HepG2 (cell line): ENCODE measurements around the gene RNGTT. TPM values are rescaled to one million over a fixed set of nuclear protein-coding genes. Genes with fewer than 3 reads are reported as not detected.

Experiments used
- AHR ChIP-seq: IDR thresholded peaks from 2 replicates; pipeline ENCODE4 v1.6.1; 2018; ENCODE audit warnings: missing genetic modification reagents, missing compliant biosample characterization
- IKZF1 ChIP-seq: fragments of 450-650 bp; IDR thresholded peaks from 2 replicates; pipeline ENCODE4 v1.7.1; 2016
- NFYB ChIP-seq: sonication (generic); formaldehyde crosslinking; IDR thresholded peaks from 2 replicates; pipeline ENCODE4 v1.4.0; 2020; ENCODE audit warnings: missing genetic modification reagents
- THAP11 ChIP-seq: IDR thresholded peaks from 2 replicates; pipeline ENCODE4 v1.6.1; 2016; ENCODE audit warnings: missing biosample characterization, missing genetic modification reagents
- ZEB1 ChIP-seq: IDR thresholded peaks from 2 replicates; pipeline ENCODE4 v1.6.1; 2012; ENCODE audit warnings: mild to moderate bottlenecking, low read depth, inconsistent platforms; ENCODE audit not compliant: insufficient replicate concordance
- ZIK1 ChIP-seq: sonication (generic); formaldehyde crosslinking; IDR thresholded peaks from 2 replicates; pipeline ENCODE4 v1.5.0; 2020; ENCODE audit warnings: mild to moderate bottlenecking, low read depth, missing genetic modification reagents, borderline replicate concordance
- ZNF446 ChIP-seq: sonication (generic); formaldehyde crosslinking; IDR thresholded peaks from 2 replicates; pipeline ENCODE4 v1.5.0; 2020; ENCODE audit warnings: mild to moderate bottlenecking, missing genetic modification reagents
- ZNF670 ChIP-seq: sonication (generic); formaldehyde crosslinking; IDR thresholded peaks from 2 replicates; pipeline ENCODE4 v1.8.0; 2022; ENCODE audit warnings: mild to moderate bottlenecking, missing genetic modification reagents, borderline replicate concordance
- ZNF781 ChIP-seq: sonication (generic); formaldehyde crosslinking; IDR thresholded peaks from 2 replicates; pipeline ENCODE4 v1.5.1; 2020; ENCODE audit warnings: borderline replicate concordance, mild to moderate bottlenecking, missing genetic modification reagents; ENCODE audit errors: not compliant biosample characterization
- ZNF879 ChIP-seq: sonication (generic); formaldehyde crosslinking; IDR thresholded peaks from 2 replicates; pipeline ENCODE4 v1.8.1; 2023; ENCODE audit warnings: missing genetic modification reagents
- polyA plus RNA-seq, 8 experiments: library from polyadenylated mRNA; depleted of rRNA in 3 of 8; stranded (reverse) in 7 of 8; unstranded in 1 of 8; fragments of >200 nt; fragmentation: Illumina TruSeq in 4 of 8; extraction: Trizol in 4 of 8; gene quantifications; 2 replicates each; pipeline versions ENCODE4 v1.2.1 to v1.2.3, GENCODE V29; 2011 to 2016; ENCODE audit warnings: low read depth in 4 of 8, missing spikeins in 1 of 8, mixed read lengths in 1 of 8; ENCODE audit not compliant: insufficient read depth in 1 of 8
- total RNA-seq, 5 experiments: library from RNA; depleted of rRNA; stranded (reverse); fragments of >200 nt; fragmentation: Illumina TruSeq; extraction: Trizol; gene quantifications; 2 replicates each; pipeline ENCODE4 v1.2.3, GENCODE V29; 2016; ENCODE audit warnings: low read depth in 1 of 5
- TF ChIP-seq, protein P1 (sequence below): sonication (generic); formaldehyde crosslinking; IDR thresholded peaks from 2 replicates; pipeline ENCODE4 v1.5.0; 2020; ENCODE audit warnings: mild to moderate bottlenecking, missing genetic modification reagents, borderline replicate concordance
- TF ChIP-seq, protein P2 (sequence below): IDR thresholded peaks from 2 replicates; pipeline ENCODE4 v1.6.1; 2018; ENCODE audit warnings: missing genetic modification reagents
- TF ChIP-seq, protein P3 (sequence below): sonication (generic); formaldehyde crosslinking; IDR thresholded peaks from 2 replicates; pipeline ENCODE4 v1.8.0; 2022; ENCODE audit warnings: mild to moderate bottlenecking, missing genetic modification reagents, moderate library complexity
- TF ChIP-seq, protein P4 (sequence below): sonication (generic); formaldehyde crosslinking; IDR thresholded peaks from 2 replicates; pipeline ENCODE4 v1.8.1; 2023; ENCODE audit warnings: mild to moderate bottlenecking, missing genetic modification reagents
- TF ChIP-seq, protein P5 (sequence below): IDR thresholded peaks from 2 replicates; pipeline ENCODE4 v1.6.1; 2016; ENCODE audit warnings: low read depth, borderline replicate concordance

The RNGTT gene
- total and polyA plus RNA-seq, 2 of the 13 experiments (the other 11 are each of a cell fraction or from before 2014, with no cell fraction given) = 6.0 to 22.6 TPM

DNA sequence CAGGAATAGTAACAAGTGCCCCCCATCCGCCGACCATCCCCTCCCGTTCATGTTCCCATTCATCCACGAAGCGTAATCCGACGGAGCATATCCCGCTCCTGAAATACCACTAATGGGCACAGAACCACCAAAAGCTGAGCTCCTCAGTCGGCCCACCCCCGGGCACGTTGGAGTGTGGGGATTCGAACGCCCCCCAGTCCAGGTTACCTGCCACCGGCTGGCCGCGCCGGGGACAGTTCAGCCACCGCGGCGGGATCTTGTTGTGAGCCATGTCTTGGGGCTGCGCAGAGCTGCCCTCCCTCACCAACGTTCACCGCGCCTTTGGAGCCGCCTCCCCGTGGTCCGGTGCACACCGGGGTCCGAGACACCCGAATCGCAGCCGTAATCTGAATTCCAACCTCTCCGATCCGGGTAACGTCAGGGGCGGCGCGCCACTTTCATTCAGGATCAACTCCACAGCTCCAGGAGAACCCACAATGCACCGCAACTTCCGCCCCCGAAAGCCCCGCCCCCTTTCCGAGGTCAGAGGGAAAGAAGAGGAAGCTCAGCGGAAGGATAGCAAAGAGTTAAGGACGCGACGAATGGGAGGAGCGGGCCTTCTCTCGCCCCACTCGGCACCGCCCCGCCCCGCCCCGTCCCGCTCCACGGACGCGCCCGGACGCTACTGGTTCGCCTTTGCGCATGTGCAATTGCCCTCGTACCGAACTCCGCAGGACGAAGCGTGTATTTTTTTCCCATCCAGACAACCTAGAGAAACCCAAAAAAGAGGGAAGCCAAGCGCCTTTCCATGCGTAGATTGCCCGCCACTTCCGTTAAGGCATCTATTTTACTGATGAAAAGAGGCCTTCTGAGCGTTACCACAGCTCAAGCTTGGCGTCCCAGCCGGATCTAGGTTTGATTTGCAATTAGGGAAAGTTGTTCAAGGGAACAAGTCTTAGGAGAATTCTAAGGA lies at the start of gene RNGTT (continued):
- TF ChIP-seq, protein P1, sequence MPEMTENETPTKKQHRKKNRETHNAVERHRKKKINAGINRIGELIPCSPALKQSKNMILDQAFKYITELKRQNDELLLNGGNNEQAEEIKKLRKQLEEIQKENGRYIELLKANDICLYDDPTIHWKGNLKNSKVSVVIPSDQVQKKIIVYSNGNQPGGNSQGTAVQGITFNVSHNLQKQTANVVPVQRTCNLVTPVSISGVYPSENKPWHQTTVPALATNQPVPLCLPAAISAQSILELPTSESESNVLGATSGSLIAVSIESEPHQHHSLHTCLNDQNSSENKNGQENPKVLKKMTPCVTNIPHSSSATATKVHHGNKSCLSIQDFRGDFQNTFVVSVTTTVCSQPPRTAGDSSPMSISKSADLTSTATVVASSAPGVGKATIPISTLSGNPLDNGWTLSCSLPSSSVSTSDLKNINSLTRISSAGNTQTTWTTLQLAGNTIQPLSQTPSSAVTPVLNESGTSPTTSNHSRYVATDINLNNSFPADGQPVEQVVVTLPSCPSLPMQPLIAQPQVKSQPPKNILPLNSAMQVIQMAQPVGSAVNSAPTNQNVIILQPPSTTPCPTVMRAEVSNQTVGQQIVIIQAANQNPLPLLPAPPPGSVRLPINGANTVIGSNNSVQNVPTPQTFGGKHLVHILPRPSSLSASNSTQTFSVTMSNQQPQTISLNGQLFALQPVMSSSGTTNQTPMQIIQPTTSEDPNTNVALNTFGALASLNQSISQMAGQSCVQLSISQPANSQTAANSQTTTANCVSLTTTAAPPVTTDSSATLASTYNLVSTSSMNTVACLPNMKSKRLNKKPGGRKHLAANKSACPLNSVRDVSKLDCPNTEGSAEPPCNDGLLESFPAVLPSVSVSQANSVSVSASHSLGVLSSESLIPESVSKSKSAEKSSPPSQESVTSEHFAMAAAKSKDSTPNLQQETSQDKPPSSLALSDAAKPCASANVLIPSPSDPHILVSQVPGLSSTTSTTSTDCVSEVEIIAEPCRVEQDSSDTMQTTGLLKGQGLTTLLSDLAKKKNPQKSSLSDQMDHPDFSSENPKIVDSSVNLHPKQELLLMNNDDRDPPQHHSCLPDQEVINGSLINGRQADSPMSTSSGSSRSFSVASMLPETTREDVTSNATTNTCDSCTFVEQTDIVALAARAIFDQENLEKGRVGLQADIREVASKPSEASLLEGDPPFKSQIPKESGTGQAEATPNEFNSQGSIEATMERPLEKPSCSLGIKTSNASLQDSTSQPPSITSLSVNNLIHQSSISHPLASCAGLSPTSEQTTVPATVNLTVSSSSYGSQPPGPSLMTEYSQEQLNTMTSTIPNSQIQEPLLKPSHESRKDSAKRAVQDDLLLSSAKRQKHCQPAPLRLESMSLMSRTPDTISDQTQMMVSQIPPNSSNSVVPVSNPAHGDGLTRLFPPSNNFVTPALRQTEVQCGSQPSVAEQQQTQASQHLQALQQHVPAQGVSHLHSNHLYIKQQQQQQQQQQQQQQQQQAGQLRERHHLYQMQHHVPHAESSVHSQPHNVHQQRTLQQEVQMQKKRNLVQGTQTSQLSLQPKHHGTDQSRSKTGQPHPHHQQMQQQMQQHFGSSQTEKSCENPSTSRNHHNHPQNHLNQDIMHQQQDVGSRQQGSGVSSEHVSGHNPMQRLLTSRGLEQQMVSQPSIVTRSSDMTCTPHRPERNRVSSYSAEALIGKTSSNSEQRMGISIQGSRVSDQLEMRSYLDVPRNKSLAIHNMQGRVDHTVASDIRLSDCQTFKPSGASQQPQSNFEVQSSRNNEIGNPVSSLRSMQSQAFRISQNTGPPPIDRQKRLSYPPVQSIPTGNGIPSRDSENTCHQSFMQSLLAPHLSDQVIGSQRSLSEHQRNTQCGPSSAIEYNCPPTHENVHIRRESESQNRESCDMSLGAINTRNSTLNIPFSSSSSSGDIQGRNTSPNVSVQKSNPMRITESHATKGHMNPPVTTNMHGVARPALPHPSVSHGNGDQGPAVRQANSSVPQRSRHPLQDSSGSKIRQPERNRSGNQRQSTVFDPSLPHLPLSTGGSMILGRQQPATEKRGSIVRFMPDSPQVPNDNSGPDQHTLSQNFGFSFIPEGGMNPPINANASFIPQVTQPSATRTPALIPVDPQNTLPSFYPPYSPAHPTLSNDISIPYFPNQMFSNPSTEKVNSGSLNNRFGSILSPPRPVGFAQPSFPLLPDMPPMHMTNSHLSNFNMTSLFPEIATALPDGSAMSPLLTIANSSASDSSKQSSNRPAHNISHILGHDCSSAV = no peak
- TF ChIP-seq ZNF879 (CRISPR knock-in tag) (no peak), ZNF670 (CRISPR knock-in tag) (0 out of 2 replicates have a peak, but pooled peaks have one; percentile 48), ZNF781 (CRISPR knock-in tag) (peak; percentile 90), ZIK1 (CRISPR knock-in tag) (no peak), AHR (CRISPR knock-in tag) (no peak; the same call in 1 of the 2 replicates), THAP11 (CRISPR knock-in tag) (peak; percentile 87), ZNF446 (CRISPR knock-in tag) (no peak), IKZF1 (no peak), ZEB1 (no peak), NFYB (CRISPR knock-in tag) (0 out of 2 replicates have a peak, but pooled peaks have one; percentile 52)
- TF ChIP-seq, protein P2, sequence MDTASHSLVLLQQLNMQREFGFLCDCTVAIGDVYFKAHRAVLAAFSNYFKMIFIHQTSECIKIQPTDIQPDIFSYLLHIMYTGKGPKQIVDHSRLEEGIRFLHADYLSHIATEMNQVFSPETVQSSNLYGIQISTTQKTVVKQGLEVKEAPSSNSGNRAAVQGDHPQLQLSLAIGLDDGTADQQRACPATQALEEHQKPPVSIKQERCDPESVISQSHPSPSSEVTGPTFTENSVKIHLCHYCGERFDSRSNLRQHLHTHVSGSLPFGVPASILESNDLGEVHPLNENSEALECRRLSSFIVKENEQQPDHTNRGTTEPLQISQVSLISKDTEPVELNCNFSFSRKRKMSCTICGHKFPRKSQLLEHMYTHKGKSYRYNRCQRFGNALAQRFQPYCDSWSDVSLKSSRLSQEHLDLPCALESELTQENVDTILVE (CRISPR knock-in tag) = peak; percentile 63
- TF ChIP-seq, protein P3, sequence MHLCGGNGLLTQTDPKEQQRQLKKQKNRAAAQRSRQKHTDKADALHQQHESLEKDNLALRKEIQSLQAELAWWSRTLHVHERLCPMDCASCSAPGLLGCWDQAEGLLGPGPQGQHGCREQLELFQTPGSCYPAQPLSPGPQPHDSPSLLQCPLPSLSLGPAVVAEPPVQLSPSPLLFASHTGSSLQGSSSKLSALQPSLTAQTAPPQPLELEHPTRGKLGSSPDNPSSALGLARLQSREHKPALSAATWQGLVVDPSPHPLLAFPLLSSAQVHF (CRISPR knock-in tag) = no peak
- TF ChIP-seq, protein P4, sequence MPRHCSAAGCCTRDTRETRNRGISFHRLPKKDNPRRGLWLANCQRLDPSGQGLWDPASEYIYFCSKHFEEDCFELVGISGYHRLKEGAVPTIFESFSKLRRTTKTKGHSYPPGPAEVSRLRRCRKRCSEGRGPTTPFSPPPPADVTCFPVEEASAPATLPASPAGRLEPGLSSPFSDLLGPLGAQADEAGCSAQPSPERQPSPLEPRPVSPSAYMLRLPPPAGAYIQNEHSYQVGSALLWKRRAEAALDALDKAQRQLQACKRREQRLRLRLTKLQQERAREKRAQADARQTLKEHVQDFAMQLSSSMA (CRISPR knock-in tag) = no peak
- TF ChIP-seq, protein P5, sequence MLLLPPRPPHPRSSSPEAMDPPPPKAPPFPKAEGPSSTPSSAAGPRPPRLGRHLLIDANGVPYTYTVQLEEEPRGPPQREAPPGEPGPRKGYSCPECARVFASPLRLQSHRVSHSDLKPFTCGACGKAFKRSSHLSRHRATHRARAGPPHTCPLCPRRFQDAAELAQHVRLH (CRISPR knock-in tag) = peak; percentile 69; the same call in 1 of the 2 replicates
